Fibroblast of the conjunctiva (primary cell): ENCODE results near the gene KIAA1586.
"Not testable (repeated sequence)": the region's sequence is repeated elsewhere in the genome, so short reads cannot be mapped to it uniquely, and the experiment has no call there.

Experiments
- DNase-seq: peaks from one replicate; pipeline ENCODE4 v3.0.0-alpha.2; 2010; ENCODE audit warnings: low read depth

Gene KIAA1586

DNA sequence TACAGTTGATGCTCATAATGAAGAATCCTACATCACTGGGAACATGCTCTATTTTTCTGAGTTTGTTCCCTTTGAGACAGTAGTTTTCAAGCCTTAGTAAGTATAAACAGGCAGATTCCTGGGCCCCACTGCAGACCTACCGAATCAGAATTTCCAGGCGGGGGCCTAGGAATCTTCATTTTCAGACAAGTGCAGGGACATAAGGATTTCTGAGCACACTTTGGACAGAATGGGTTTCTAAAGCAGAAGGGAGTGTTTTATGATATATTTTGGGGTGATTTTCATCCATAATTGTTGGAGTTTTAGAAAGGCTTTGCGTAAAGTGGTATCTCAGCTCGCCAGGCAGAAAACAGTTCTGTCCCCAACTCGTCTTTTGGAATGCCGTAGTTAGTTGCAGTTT lies 1.4 kb downstream of the KIAA1586 start:
- DNase-seq = not testable (repeated sequence)

- no peak for DNase-seq
Observed at GRCh38 chr6:57048577-57048976, 2.1 kb downstream of the KIAA1586 start.

DNA sequence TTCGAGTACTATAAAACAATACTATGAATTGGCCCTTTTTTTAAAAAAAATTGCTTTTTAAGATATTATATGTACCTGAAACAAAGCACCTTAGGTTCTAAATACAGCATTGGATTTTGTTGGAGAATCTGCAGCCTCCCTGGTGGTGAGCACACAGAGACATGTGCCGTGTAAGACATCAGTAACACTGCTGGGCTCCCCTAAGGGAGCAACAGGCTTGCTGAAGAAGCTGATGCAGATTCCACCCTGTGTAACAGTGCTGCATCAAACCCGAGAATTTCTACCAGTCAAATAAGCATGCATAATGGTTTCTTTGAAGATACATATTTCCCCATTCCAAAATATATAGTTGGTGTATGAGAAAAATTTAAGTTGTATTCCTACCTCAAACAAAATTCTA lies 17.4 kb downstream of the KIAA1586 start:
- DNase-seq = no peak

- no peak for DNase-seq
Observed at GRCh38 chr6:57064809-57065208, 18.3 kb downstream of the KIAA1586 start.

- no peak for DNase-seq
Observed at GRCh38 chr6:57068061-57068460, 21.6 kb downstream of the KIAA1586 start.

- DNase-seq = no peak
Observed at GRCh38 chr6:57069228-57069627, 22.7 kb downstream of the KIAA1586 start.

DNA sequence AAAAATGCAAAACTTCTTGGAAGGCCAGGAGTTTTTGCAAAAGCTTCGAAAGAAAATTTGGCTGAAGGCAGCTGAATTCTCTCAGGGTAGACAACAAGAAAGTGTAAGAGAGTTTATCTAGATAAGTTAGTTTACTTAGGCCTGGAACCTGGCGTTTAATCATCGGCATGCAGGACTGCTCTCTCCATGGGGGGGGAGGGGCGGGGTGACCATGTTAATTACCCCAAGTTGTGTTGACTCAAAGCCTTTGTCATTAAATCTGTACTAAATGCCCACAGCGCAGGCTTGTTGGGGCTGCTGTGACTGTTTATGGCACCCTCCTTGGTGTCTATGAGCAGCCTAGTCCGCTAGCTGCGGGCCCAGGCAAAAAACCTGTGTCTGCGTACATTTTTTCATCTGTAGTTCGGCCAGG lies 23.4 kb downstream of the KIAA1586 start:
- no peak for DNase-seq

DNA sequence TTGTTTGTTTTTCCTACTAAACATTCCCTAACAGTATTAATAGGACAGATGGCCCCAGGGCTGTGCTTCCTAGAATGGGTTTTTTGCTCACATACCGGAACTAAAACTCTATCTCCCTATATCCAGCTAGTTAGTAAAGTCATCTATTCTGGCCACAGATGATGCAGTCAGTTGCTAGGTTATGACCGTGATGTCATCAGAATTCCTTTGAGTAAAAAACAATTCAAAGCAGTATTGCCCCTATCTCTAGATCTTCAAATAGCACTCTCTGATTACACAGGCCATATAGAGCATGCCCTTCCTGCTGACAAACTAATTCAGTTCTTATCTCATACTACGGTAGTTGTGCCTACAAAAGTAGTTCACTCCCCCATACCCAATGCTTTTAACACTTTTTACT lies 25.6 kb downstream of the KIAA1586 start:
- DNase-seq = no peak

DNA sequence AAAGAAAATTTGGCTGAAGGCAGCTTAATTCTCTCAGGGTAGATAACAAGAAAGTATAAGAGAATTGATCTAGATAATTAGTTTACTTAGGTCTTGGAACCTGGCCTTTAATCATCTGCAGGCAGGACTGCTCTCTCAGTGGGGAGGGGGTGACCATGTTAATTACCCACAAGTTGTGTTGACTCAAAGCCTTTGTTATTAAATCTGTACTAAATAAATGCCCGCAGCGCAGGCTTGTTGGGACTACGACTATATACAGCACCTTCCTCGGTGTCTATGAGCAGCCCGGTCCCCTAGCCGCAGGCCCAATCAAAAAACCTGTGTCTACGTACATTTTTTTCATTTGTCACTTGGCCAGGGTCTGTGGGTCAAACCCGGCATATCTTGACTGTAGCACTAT lies 27.9 kb downstream of the KIAA1586 start:
- no peak for DNase-seq

DNA sequence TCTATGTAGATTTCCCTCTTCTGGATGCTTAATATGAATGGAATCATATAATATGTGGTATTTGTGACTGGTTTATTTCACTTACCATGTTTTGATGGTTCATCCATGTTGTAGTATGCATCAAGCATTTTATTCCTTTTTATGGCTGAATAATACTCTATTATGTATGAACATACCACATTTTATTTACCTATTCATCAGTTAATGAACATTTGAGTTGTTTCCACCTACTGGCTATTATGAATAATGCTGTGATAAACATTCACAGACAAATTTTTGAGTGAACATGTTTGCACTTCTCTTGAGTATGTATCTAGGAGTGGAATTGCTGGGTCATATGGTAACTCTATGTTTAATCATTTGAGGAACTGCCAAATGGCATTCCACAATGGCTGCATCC lies 28.6 kb downstream of the KIAA1586 start:
- DNase-seq = no peak

- no peak for DNase-seq
Observed at GRCh38 chr6:57078531-57079207, 32.2 kb downstream of the KIAA1586 start.

GRCh38 chr6:57085471-57085870 lies 39.0 kb downstream of the KIAA1586 start:
- no peak for DNase-seq

DNA sequence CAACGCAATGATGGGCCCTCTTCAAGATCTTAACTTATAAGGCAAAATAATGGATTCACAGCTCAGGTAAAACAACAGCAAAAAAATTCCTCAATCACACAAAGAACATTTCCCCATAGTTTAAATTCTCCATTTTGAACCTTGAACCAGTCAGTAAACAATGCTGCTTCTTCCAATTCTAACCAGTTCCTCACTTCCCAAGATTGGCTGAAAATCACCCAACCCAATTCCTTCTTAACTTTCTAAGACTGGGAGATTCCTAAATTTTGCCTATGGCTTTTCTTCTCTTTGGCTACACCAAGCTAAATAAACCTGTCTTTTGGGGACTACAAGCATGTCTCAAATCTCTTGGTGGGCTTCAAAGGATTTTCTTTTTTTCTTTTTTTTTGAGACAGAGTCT lies 40.4 kb downstream of the KIAA1586 start:
- no peak for DNase-seq

DNA sequence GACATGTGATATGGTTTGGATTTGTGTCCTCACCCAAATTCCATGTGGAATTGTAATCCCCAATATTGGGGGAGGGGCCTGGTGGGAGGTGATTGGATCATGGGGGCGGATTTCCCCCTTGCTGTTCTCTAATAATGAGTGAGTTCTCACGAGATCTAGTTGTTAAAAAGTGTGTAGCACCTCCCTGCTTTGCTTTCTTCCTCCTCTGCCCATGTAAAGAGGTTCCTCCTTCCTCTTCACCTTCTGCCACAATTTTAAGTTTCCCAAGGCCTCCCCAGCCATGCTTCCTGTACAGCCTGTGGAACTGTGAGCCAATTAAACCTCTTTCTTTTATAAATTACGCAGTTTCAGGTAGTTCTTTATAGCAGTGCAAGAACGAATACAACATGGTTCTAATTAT lies 41.4 kb downstream of the KIAA1586 start:
- DNase-seq = no peak

DNA sequence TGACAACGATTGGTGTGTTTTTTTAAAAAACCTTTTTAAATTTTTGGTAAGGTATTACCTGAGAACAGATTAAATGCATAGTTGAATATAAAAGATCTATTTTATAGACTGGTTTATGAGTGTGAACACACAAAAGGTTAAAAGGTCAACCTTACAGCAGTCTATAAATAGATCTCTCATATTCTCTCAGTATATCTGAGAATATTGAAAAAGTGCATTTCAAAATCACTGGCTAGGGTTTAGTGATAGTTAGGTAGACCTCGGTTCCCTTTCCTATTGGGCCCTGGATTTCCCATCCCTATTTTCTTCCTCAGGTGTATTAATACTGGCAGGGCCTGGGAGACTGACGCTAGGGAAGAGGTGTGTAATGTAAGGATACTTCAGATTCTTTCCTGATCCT lies 42.8 kb downstream of the KIAA1586 start:
- no peak for DNase-seq

- DNase-seq = peak; percentile 90
Observed at GRCh38 chr6:57089687-57090457, 43.4 kb downstream of the KIAA1586 start, which contains the start of gene ZNF451. TSS of gene ZNF451 (plus strand) at chr6:57090188. CDS start at chr6:57090254, 66 bp downstream.

- not testable (repeated sequence) for DNase-seq
Observed at GRCh38 chr6:57090458-57091067, 44.1 kb downstream of the KIAA1586 start.

DNA sequence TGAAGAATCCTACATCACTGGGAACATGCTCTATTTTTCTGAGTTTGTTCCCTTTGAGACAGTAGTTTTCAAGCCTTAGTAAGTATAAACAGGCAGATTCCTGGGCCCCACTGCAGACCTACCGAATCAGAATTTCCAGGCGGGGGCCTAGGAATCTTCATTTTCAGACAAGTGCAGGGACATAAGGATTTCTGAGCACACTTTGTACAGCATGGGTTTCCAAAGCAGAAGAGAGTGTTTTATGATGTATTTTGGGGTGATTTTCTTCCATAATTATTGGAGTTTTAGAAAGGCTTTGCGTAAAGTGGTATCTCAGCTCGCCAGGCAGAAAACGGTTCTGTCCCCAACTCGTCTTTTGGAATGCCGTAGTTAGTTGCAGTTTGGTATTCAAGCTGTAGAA lies 44.9 kb downstream of the KIAA1586 start:
- DNase-seq = not testable (repeated sequence)

GRCh38 chr6:57094689-57095088 lies 48.2 kb downstream of the KIAA1586 start:
- no peak for DNase-seq

DNA sequence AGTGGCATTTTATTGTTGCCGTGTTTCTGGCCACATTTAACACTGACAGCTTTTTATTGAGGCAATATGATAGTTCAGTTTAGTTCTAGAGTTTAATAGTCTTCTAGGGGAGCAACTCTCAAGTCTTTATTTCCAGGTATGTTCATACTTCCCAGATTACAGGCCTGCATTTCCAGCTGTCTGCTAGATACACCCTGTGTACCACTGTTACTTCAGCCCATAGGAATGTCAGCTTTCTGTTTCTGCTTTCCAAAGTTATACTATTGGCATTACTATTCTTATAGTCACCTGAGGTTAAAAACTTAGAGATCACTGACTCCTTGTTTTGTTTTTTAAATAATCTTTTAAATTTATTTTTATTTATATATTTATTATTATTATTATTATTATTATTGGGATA lies 51.1 kb downstream of the KIAA1586 start:
- no peak for DNase-seq

DNA sequence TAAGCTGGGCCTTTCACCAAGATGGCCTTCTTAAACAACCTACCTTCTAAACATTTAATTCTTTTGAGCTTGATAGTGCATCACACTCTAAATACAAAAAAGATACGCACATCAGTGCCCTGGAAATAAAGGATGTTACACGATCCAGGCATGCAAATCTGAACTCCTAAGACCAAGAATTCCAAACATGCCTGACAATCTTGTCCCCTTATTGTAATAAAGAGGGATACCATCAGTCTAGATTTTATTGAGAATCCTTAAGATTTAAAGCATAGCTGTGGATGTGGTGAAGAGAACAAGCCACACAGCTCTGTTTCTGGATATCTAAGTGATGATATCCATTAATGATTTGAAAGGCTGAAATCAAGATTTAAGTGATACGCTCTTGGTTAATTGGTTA lies 56.5 kb downstream of the KIAA1586 start:
- no peak for DNase-seq

GRCh38 chr6:57104336-57104735 lies 57.8 kb downstream of the KIAA1586 start:
- no peak for DNase-seq
